HG03342 (cell line): ENCODE measurements around the gene LOXL1.

ENCODE experiments used
- ATAC-seq: cut with Tn5 transposase; IDR thresholded peaks from one replicate; pipeline ENCODE4 v1.9.1; 2021; ENCODE audit warnings: mild to moderate bottlenecking, moderate library complexity; ENCODE audit not compliant: unreplicated experiment

The LOXL1 gene

GRCh38 chr15:73990250-73991005 is 64.2 kb downstream of the LOXL1 start:
- ATAC-seq, result no peak

GRCh38 chr15:73991260-73991659 is 65.0 kb downstream of the LOXL1 start:
- no peak for ATAC-seq

GRCh38 chr15:73991726-73992593 is 65.7 kb downstream of the LOXL1 start, which contains the start of gene STOML1:
TSS of gene STOML1 (minus strand) at chr15:73992295. CDS start at chr15:73992223, 72 bp downstream.
- peak; percentile 72 for ATAC-seq

GRCh38 chr15:73992594-73992898 is 66.3 kb downstream of the LOXL1 start:
- no peak for ATAC-seq

GRCh38 chr15:73993211-73993994 is 67.1 kb downstream of the LOXL1 start:
- ATAC-seq, result no peak

- peak; percentile 70 for ATAC-seq
Measured at GRCh38 chr15:73994413-73994883, 68.2 kb downstream of the LOXL1 start, which contains the start of gene PML. TSS of gene PML (plus strand) at chr15:73994716. CDS start at chr15:73994813, 97 bp downstream.

GRCh38 chr15:73994912-73995622 is 68.8 kb downstream of the LOXL1 start:
- no peak for ATAC-seq

GRCh38 chr15:73996267-73996666 is 70.0 kb downstream of the LOXL1 start:
- ATAC-seq, result no peak

GRCh38 chr15:73996939-73997338 is 70.7 kb downstream of the LOXL1 start:
- ATAC-seq, result no peak

- ATAC-seq, result no peak
Measured at GRCh38 chr15:73997986-73998385, 71.7 kb downstream of the LOXL1 start.
